CD4-positive, CD25-positive, alpha-beta regulatory T cell (primary cell): ENCODE results near the gene CCR5. TPM values are rescaled to one million over a fixed set of nuclear protein-coding genes. Genes with fewer than 3 reads are reported as not detected.
"Not testable (repeated sequence)": the region's sequence is repeated elsewhere in the genome, so short reads cannot be mapped to it uniquely, and the experiment has no call there.

Experiments
- ATAC-seq, 2 donors: fragments of 150-1000 bp; cut with Tn5 transposase; one replicate each; pipeline ENCODE4 v1.10.0; 2021; ENCODE audit warnings: low read depth in 2 of 2, moderate number of reproducible peaks in 2 of 2, moderate library complexity in 1 of 2
- DNase-seq, 3 donors: peaks; one replicate each; pipeline versions ENCODE4 v3.0.0 to v3.0.0-alpha.2; 2012 to 2022; ENCODE audit warnings: mixed read lengths in 1 of 3
- H3K27ac ChIP-seq: one replicate; pipeline ENCODE4 v1.7.0; 2013; ENCODE audit warnings: mild to moderate bottlenecking, low read length; ENCODE audit not compliant: insufficient read depth, poor library complexity, severe bottlenecking
- H3K27me3 ChIP-seq: one replicate; pipeline ENCODE4 v1.7.0; 2013; ENCODE audit warnings: low read length; ENCODE audit not compliant: control insufficient read depth, insufficient read depth
- H3K36me3 ChIP-seq: one replicate; pipeline ENCODE4 v1.7.0; 2013; ENCODE audit warnings: mild to moderate bottlenecking, low read length, moderate library complexity; ENCODE audit not compliant: control insufficient read depth, insufficient read depth
- H3K4me1 ChIP-seq: 2 replicates; pipeline ENCODE4 v1.7.0; 2013; ENCODE audit warnings: mild to moderate bottlenecking, low read length; ENCODE audit not compliant: insufficient read depth, control insufficient read depth, poor library complexity, severe bottlenecking
- H3K4me3 ChIP-seq: one replicate; pipeline ENCODE4 v1.7.0; 2013; ENCODE audit warnings: low read depth, mild to moderate bottlenecking, low read length, moderate library complexity
- H3K9me3 ChIP-seq, 2 experiments: 1 replicate in 1 of 2; 2 replicates in 1 of 2; pipeline ENCODE4 v1.7.0; 2013; ENCODE audit warnings: low read length in 2 of 2, mild to moderate bottlenecking in 1 of 2, moderate library complexity in 1 of 2; ENCODE audit not compliant: control insufficient read depth in 2 of 2
- H3K27ac Mint-ChIP-seq, 3 donors: one replicate each; pipeline ENCODE4 v1.8.0; 2020 to 2022; ENCODE audit warnings: mild to moderate bottlenecking in 3 of 3, mixed read lengths in 3 of 3, moderate library complexity in 2 of 3
- H3K27me3 Mint-ChIP-seq: one replicate; pipeline ENCODE4 v1.8.0; 2022; ENCODE audit warnings: mild to moderate bottlenecking, mixed read lengths
- H3K36me3 Mint-ChIP-seq: one replicate; pipeline ENCODE4 v1.8.0; 2020; ENCODE audit warnings: mixed read lengths
- H3K4me1 Mint-ChIP-seq, 4 donors: one replicate each; pipeline ENCODE4 v1.8.0; 2020 to 2022; ENCODE audit warnings: mixed read lengths in 4 of 4, mild to moderate bottlenecking in 1 of 4
- H3K4me3 Mint-ChIP-seq, 4 donors: one replicate each; pipeline ENCODE4 v1.8.0; 2020 to 2022; ENCODE audit warnings: mild to moderate bottlenecking in 4 of 4, mixed read lengths in 4 of 4, moderate library complexity in 3 of 4
- H3K9me3 Mint-ChIP-seq, 7 donors: one replicate each; pipeline ENCODE4 v1.8.0; 2020 to 2022; ENCODE audit warnings: mixed read lengths in 7 of 7, mild to moderate bottlenecking in 3 of 7, moderate library complexity in 2 of 7
- polyA plus RNA-seq, 4 donors: library from polyadenylated mRNA; unstranded; fragments of 300-500 nt; fragmentation: Illumina TruSeq; gene quantifications; one replicate each; pipeline ENCODE4 v1.2.3, GENCODE V29; 2021
- total RNA-seq: library from RNA; stranded (reverse); gene quantifications from one replicate; pipeline ENCODE4 v1.2.3, GENCODE V29; 2022

CCR5 gene
- total and polyA plus RNA-seq, 5 donors from 2014 or later, result 10.9 to 18.6 (median 15.8) TPM

- Mint-ChIP-seq H3K4me1 (peaks cover 0 to 2% (median 0%) of the 10 kb centered on the region in 4 donors), H3K36me3 (no peaks in the 10 kb centered on the region), H3K4me3 (no peak overlapping the region), H3K27me3 (peaks cover 13% of the 10 kb centered on the region), H3K27ac (no peak overlapping the region), H3K9me3 (peaks cover 0 to 4% (median 0%) of the 10 kb centered on the region in 7 donors)
- Histone ChIP-seq H3K36me3 (no peaks in the 10 kb centered on the region), H3K27ac (no peak overlapping the region), H3K4me1 (no peaks in the 10 kb centered on the region), H3K27me3 (no peaks in the 10 kb centered on the region), H3K4me3 (no peak overlapping the region), H3K9me3 (no peaks in the 10 kb centered on the region)
- DNase-seq, result no peak
- ATAC-seq, result no peak
Measured at GRCh38 chr3:46398186-46398955, 27.6 kb downstream of the CCR5 start.

DNA sequence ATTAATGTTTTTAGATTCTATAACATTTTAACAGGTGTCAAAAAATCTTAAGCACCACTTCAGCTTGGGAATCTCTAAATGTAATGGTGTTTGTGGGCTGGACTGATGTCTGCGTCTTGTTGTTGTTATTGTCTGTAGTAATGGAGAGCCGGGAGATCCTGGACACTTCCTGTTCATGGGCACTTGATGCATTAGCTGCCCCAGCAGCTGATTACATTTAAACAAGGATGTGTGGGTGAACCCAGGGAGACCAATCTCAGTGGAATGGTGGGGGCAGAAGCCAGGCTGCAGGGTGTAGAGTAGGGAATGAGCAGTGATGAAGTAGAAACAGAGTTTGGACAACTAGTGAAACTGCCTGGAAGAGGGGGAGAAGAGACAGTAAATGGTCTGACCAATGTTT lies 28.4 kb downstream of the CCR5 start:
- no peaks in the 10 kb centered on the region for H3K27me3 ChIP-seq
- no peak overlapping the region for H3K27ac Mint-ChIP-seq
- no peak overlapping the region for H3K4me3 Mint-ChIP-seq
- peaks cover 0 to 2% (median 0%) of the 10 kb centered on the region in 4 donors for H3K4me1 Mint-ChIP-seq
- H3K36me3 ChIP-seq, result no peaks in the 10 kb centered on the region
- no peak overlapping the region for H3K4me3 ChIP-seq
- DNase-seq, result no peak
- peaks cover 13% of the 10 kb centered on the region for H3K27me3 Mint-ChIP-seq
- no peak overlapping the region for H3K27ac ChIP-seq
- no peaks in the 10 kb centered on the region for H3K9me3 ChIP-seq
- no peaks in the 10 kb centered on the region for H3K36me3 Mint-ChIP-seq
- ATAC-seq, result no peak
- peaks cover 0 to 4% (median 0%) of the 10 kb centered on the region in 7 donors for H3K9me3 Mint-ChIP-seq
- no peaks in the 10 kb centered on the region for H3K4me1 ChIP-seq

DNA sequence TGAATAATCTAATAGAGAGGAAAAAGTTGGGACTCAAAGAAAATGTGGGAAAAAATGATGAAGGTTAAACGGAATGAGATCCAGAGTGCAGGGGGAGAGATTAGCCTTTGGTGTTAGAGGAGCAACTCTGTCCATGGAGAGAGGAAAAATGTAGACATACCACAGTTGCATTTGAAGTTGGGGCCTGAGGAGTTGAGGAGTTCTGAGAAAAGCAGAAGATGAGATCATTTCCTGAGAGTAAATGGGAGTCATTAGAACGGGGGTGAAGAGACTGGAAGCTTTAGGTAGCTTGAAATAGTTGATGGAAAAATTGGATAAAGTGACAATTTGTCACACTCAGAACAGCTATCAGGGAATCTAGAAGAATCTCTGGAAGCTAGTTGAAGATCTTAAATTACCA lies 28.8 kb downstream of the CCR5 start:
- Histone ChIP-seq H3K4me3 (no peak overlapping the region), H3K27me3 (no peaks in the 10 kb centered on the region), H3K27ac (no peak overlapping the region), H3K4me1 (no peaks in the 10 kb centered on the region), H3K9me3 (no peaks in the 10 kb centered on the region), H3K36me3 (no peaks in the 10 kb centered on the region)
- Mint-ChIP-seq H3K27me3 (peaks cover 13% of the 10 kb centered on the region), H3K36me3 (no peaks in the 10 kb centered on the region), H3K27ac (no peak overlapping the region), H3K4me3 (no peak overlapping the region), H3K9me3 (peaks cover 0 to 4% (median 0%) of the 10 kb centered on the region in 7 donors), H3K4me1 (peaks cover 0 to 2% (median 0%) of the 10 kb centered on the region in 4 donors)
- no peak for DNase-seq
- ATAC-seq, result no peak

- Histone ChIP-seq H3K27me3 (no peaks in the 10 kb centered on the region), H3K4me1 (no peaks in the 10 kb centered on the region), H3K9me3 (no peaks in the 10 kb centered on the region), H3K27ac (no peak overlapping the region), H3K4me3 (no peak overlapping the region), H3K36me3 (no peaks in the 10 kb centered on the region)
- peaks cover 0 to 4% (median 0%) of the 10 kb centered on the region in 7 donors for H3K9me3 Mint-ChIP-seq
- H3K27ac Mint-ChIP-seq, result no peak overlapping the region
- ATAC-seq, result no peak
- H3K4me3 Mint-ChIP-seq, result no peak overlapping the region
- H3K36me3 Mint-ChIP-seq, result no peaks in the 10 kb centered on the region
- peaks cover 13% of the 10 kb centered on the region for H3K27me3 Mint-ChIP-seq
- no peak for DNase-seq
- peaks cover 0 to 2% (median 0%) of the 10 kb centered on the region in 4 donors for H3K4me1 Mint-ChIP-seq
Measured at GRCh38 chr3:46400000-46400734, 29.4 kb downstream of the CCR5 start.

DNA sequence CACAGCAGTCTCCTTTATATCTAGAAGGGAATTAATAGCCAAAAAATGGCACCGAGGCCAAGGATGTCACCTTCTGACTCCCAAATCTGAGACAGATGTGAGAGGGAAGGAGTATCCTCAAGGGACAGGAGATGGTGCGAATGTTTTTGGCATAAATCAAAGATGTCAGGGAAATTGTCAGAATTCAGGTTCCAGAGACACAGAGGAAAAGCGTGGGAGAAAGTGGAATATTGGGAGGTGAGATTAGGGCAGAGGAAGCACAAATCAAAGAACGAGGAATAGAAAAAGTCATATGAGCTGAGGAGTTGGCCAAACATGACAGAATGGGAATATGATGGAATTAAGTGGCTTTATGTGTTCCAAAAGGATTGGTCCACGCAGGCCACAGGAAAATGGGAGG lies 30.1 kb downstream of the CCR5 start:
- Histone ChIP-seq H3K36me3 (no peaks in the 10 kb centered on the region), H3K9me3 (no peaks in the 10 kb centered on the region), H3K4me3 (no peak overlapping the region), H3K27ac (no peak overlapping the region), H3K27me3 (no peaks in the 10 kb centered on the region), H3K4me1 (no peaks in the 10 kb centered on the region)
- peaks cover 13% of the 10 kb centered on the region for H3K27me3 Mint-ChIP-seq
- H3K36me3 Mint-ChIP-seq, result no peaks in the 10 kb centered on the region
- H3K4me3 Mint-ChIP-seq, result no peak overlapping the region
- H3K9me3 Mint-ChIP-seq, result peaks cover 0 to 4% (median 0%) of the 10 kb centered on the region in 7 donors
- ATAC-seq (no peak), DNase-seq (no peak)
- no peak overlapping the region for H3K27ac Mint-ChIP-seq
- peaks cover 0 to 2% (median 0%) of the 10 kb centered on the region in 4 donors for H3K4me1 Mint-ChIP-seq

- H3K4me3 Mint-ChIP-seq, result no peak overlapping the region
- no peak overlapping the region for H3K27ac ChIP-seq
- no peak for ATAC-seq
- H3K9me3 Mint-ChIP-seq, result peaks cover 0 to 4% (median 0%) of the 10 kb centered on the region in 7 donors
- H3K36me3 Mint-ChIP-seq, result no peaks in the 10 kb centered on the region
- H3K36me3 ChIP-seq, result no peaks in the 10 kb centered on the region
- DNase-seq, result no peak
- H3K27me3 ChIP-seq, result no peaks in the 10 kb centered on the region
- H3K27ac Mint-ChIP-seq, result no peak overlapping the region
- no peaks in the 10 kb centered on the region for H3K9me3 ChIP-seq
- peaks cover 13% of the 10 kb centered on the region for H3K27me3 Mint-ChIP-seq
- no peak overlapping the region for H3K4me3 ChIP-seq
- H3K4me1 ChIP-seq, result no peaks in the 10 kb centered on the region
- H3K4me1 Mint-ChIP-seq, result peaks cover 0 to 3% (median under 1%) of the 10 kb centered on the region in 4 donors
Measured at GRCh38 chr3:46401579-46401978, 30.8 kb downstream of the CCR5 start.

- not testable (repeated sequence) for H3K9me3 Mint-ChIP-seq, ATAC-seq, H3K27ac ChIP-seq, H3K27ac Mint-ChIP-seq, H3K4me3 ChIP-seq, H3K4me3 Mint-ChIP-seq, H3K27me3 ChIP-seq, H3K36me3 Mint-ChIP-seq, DNase-seq, H3K9me3 ChIP-seq, H3K36me3 ChIP-seq
- H3K4me1 Mint-ChIP-seq, result peaks cover 7 to 14% (median 10%) of the 10 kb centered on the region in 4 donors
- H3K4me1 ChIP-seq, result peaks cover 10% of the 10 kb centered on the region
- H3K27me3 Mint-ChIP-seq, result peaks cover 20% of the 10 kb centered on the region
Measured at GRCh38 chr3:46402902-46403301, 32.2 kb downstream of the CCR5 start.
